IMR-90 (cell line): Measurements from ENCODE around the gene HMGA1. TPM values are rescaled to one million over a fixed set of nuclear protein-coding genes. Genes with fewer than 3 reads are reported as not detected.

ENCODE experiments used
- ATAC-seq: fragments of 200-7000 bp; cut with Tn5 transposase; 2 replicates; pipeline ENCODE4 v1.9.1; 2020; ENCODE audit warnings: low read depth, mild to moderate bottlenecking, moderate library complexity
- BruUV-seq: library from RNA; stranded (reverse); fragments of 400-500 nt; replicated peaks from 2 replicates; lab custom pipeline; 2021; lab: Mats Ljungman, UMichigan
- CTCF ChIA-PET: fragments of 300-600 bp; formaldehyde crosslinking; extraction: SDS; loops from one replicate; lab custom pipeline; 2021; ENCODE audit warnings: antibody characterized with exemption; lab: Yijun Ruan, JAX
- POLR2A ChIA-PET: fragments of 300-600 bp; sonication (Branson Sonifier 250); formaldehyde crosslinking; loops from one replicate; lab custom pipeline; 2022; ENCODE audit warnings: antibody characterized with exemption; ENCODE audit not compliant: unreplicated experiment; lab: Charles Lee
- DNase-seq: peaks from one replicate; pipeline ENCODE4 v3.0.0; 2013
- H2AFZ ChIP-seq: replicated peaks from 2 replicates; pipeline ENCODE3; 2013; ENCODE audit warnings: low read length, mild to moderate bottlenecking; ENCODE audit not compliant: poor library complexity
- H2AK5ac ChIP-seq: 2 replicates; pipeline ENCODE4 v1.6.1; 2013; ENCODE audit warnings: low read depth, low read length, inconsistent platforms
- H2AK9ac ChIP-seq: replicated peaks from 2 replicates; pipeline ENCODE3; 2013; ENCODE audit warnings: mild to moderate bottlenecking, low read depth, low read length, moderate library complexity; ENCODE audit not compliant: poor library complexity
- H2BK120ac ChIP-seq: 2 replicates; pipeline ENCODE4 v1.6.1; 2013; ENCODE audit warnings: low read depth, low read length, inconsistent platforms
- H2BK15ac ChIP-seq: 3 replicates; pipeline ENCODE4 v1.6.1; 2013; ENCODE audit warnings: low read depth, low read length, inconsistent platforms
- H2BK20ac ChIP-seq: 2 replicates; pipeline ENCODE4 v1.6.1; 2013; ENCODE audit warnings: low read depth, mild to moderate bottlenecking, inconsistent platforms, low read length, moderate library complexity
- H2BK5ac ChIP-seq: 2 replicates; pipeline ENCODE4 v1.6.1; 2013; ENCODE audit warnings: mild to moderate bottlenecking, low read depth, low read length, inconsistent platforms; ENCODE audit not compliant: poor library complexity, severe bottlenecking
- H3K14ac ChIP-seq: replicated peaks from 2 replicates; pipeline ENCODE4 v1.6.1; 2013; ENCODE audit warnings: low read depth, low read length, inconsistent platforms
- H3K18ac ChIP-seq: 2 replicates; pipeline ENCODE4 v1.6.1; 2013; ENCODE audit warnings: low read depth, low read length, control low read depth
- H3K23ac ChIP-seq: 2 replicates; pipeline ENCODE4 v1.6.1; 2013; ENCODE audit warnings: low read depth, low read length, inconsistent platforms
- H3K27ac ChIP-seq: 2 replicates; pipeline ENCODE4 v1.5.1; 2013; ENCODE audit warnings: mild to moderate bottlenecking, control low read depth, low read length; ENCODE audit not compliant: insufficient read depth
- H3K27me3 ChIP-seq: 2 replicates; pipeline ENCODE4 v1.6.1; 2013; ENCODE audit warnings: low read length; ENCODE audit not compliant: control insufficient read depth, insufficient read depth
- H3K36me3 ChIP-seq: 2 replicates; pipeline ENCODE4 v1.6.1; 2013; ENCODE audit warnings: low read length, mixed read lengths; ENCODE audit not compliant: control insufficient read depth, insufficient read depth
- H3K4ac ChIP-seq: 2 replicates; pipeline ENCODE4 v1.6.1; 2013; ENCODE audit warnings: low read depth, low read length, inconsistent platforms
- H3K4me1 ChIP-seq: 2 replicates; pipeline ENCODE4 v1.6.1; 2013; ENCODE audit warnings: low read length, mixed read lengths; ENCODE audit not compliant: control insufficient read depth, insufficient read depth
- H3K4me2 ChIP-seq: 2 replicates; pipeline ENCODE4 v1.6.1; 2013; ENCODE audit warnings: low read depth, mild to moderate bottlenecking, control low read depth, low read length, moderate library complexity
- H3K4me3 ChIP-seq: 2 replicates; pipeline ENCODE4 v1.5.1; 2013; ENCODE audit warnings: low read depth, mild to moderate bottlenecking, control low read depth, low read length, moderate library complexity; ENCODE audit not compliant: insufficient read depth
- H3K56ac ChIP-seq: 2 replicates; pipeline ENCODE4 v1.6.1; 2013; ENCODE audit warnings: low read length, inconsistent platforms; ENCODE audit not compliant: insufficient read depth; ENCODE audit errors: extremely low read depth
- H3K79me1 ChIP-seq, 2 experiments: 2 replicates each; pipeline ENCODE4 v1.6.1; 2013; ENCODE audit warnings: low read length in 2 of 2, inconsistent platforms in 1 of 2, low read depth in 1 of 2
- H3K9ac ChIP-seq: 2 replicates; pipeline ENCODE4 v1.6.1; 2013; ENCODE audit warnings: low read depth, low read length, control low read depth
- H3K9me1 ChIP-seq: 2 replicates; pipeline ENCODE4 v1.6.1; 2013; ENCODE audit warnings: low read length, inconsistent platforms; ENCODE audit not compliant: insufficient read depth
- H3K9me3 ChIP-seq: 2 replicates; pipeline ENCODE4 v1.6.1; 2013; ENCODE audit warnings: low read length; ENCODE audit not compliant: control insufficient read depth, insufficient read depth
- H4K20me1 ChIP-seq: 2 replicates; pipeline ENCODE4 v1.6.1; 2013; ENCODE audit warnings: low read length, inconsistent platforms; ENCODE audit not compliant: insufficient read depth
- H4K5ac ChIP-seq: 2 replicates; pipeline ENCODE4 v1.6.1; 2013; ENCODE audit warnings: mild to moderate bottlenecking, low read depth, low read length, control low read depth
- H4K8ac ChIP-seq, 2 experiments: 2 replicates each; pipeline ENCODE4 v1.6.1; 2013; ENCODE audit warnings: low read depth in 2 of 2, low read length in 2 of 2, control low read depth in 1 of 2, inconsistent platforms in 1 of 2
- H4K91ac ChIP-seq: 2 replicates; pipeline ENCODE4 v1.6.1; 2013; ENCODE audit warnings: low read depth, low read length, inconsistent platforms; ENCODE audit not compliant: insufficient read depth
- BHLHE40 ChIP-seq: fragments of 150-350 bp; IDR thresholded peaks from 2 replicates; pipeline ENCODE4 v1.6.1; 2016; ENCODE audit warnings: mild to moderate bottlenecking, low read depth, low read length
- CEBPB ChIP-seq: IDR thresholded peaks from 2 replicates; pipeline ENCODE4 v1.6.1; 2012; ENCODE audit warnings: low read depth, low read length, improper control_type of control experiment
- CHD1 ChIP-seq: IDR thresholded peaks from 2 replicates; pipeline ENCODE4 v1.6.1; 2012; ENCODE audit warnings: low read depth, low read length, improper control_type of control experiment
- CTCF ChIP-seq: conservative IDR thresholded peaks from 2 replicates; pipeline ENCODE4 v1.5.1; 2012; ENCODE audit warnings: mild to moderate bottlenecking, low read depth, low read length, improper control_type of control experiment
- ELK1 ChIP-seq: fragments of 150-350 bp; IDR thresholded peaks from 2 replicates; pipeline ENCODE4 v1.6.1; 2016; ENCODE audit warnings: low read depth, mild to moderate bottlenecking, low read length, moderate library complexity, borderline replicate concordance
- FOS ChIP-seq: fragments of 150-350 bp; IDR thresholded peaks from 2 replicates; pipeline ENCODE4 v1.6.1; 2016; ENCODE audit warnings: low read depth, low read length
- MAFK ChIP-seq: IDR thresholded peaks from 2 replicates; pipeline ENCODE4 v1.6.1; 2012; ENCODE audit warnings: low read depth, low read length, improper control_type of control experiment
- MAZ ChIP-seq: IDR thresholded peaks from 2 replicates; pipeline ENCODE4 v1.6.1; 2012; ENCODE audit warnings: low read depth, mild to moderate bottlenecking, low read length, improper control_type of control experiment, moderate library complexity, borderline replicate concordance
- MXI1 ChIP-seq: IDR thresholded peaks from 2 replicates; pipeline ENCODE4 v1.6.1; 2012; ENCODE audit warnings: low read depth, mild to moderate bottlenecking, low read length, moderate library complexity, borderline replicate concordance
- NFE2L2 ChIP-seq: fragments of 150-350 bp; IDR thresholded peaks from 2 replicates; pipeline ENCODE4 v1.6.1; 2016; ENCODE audit warnings: low read depth, mild to moderate bottlenecking, low read length
- POLR2A ChIP-seq: IDR thresholded peaks from 2 replicates; pipeline ENCODE4 v1.6.1; 2012; ENCODE audit warnings: mild to moderate bottlenecking, low read depth, low read length
- RAD21 ChIP-seq: IDR thresholded peaks from 2 replicates; pipeline ENCODE4 v1.6.1; 2012; ENCODE audit warnings: low read length, improper control_type of control experiment
- RCOR1 ChIP-seq: IDR thresholded peaks from 2 replicates; pipeline ENCODE4 v1.6.1; 2012; ENCODE audit warnings: mild to moderate bottlenecking, low read length, improper control_type of control experiment; ENCODE audit not compliant: insufficient replicate concordance
- RFX5 ChIP-seq: IDR thresholded peaks from 2 replicates; pipeline ENCODE4 v1.8.0; 2012; ENCODE audit warnings: low read depth, mild to moderate bottlenecking, low read length, moderate library complexity
- SMC3 ChIP-seq: fragments of 150-350 bp; IDR thresholded peaks from 2 replicates; pipeline ENCODE4 v1.6.1; 2016; ENCODE audit warnings: low read depth, mild to moderate bottlenecking, antibody characterized with exemption, low read length, moderate library complexity
- USF2 ChIP-seq: fragments of 150-350 bp; IDR thresholded peaks from 2 replicates; pipeline ENCODE4 v1.6.1; 2017; ENCODE audit warnings: mild to moderate bottlenecking, antibody characterized with exemption, low read length, low read depth
- WGBS, 2 experiments: methylation state at CpG; one replicate each; pipeline versions ENCODE4 v1.1.5 to v1.1.7; 2013; ENCODE audit warnings: missing lambda C conversion rate in 2 of 2; ENCODE audit not compliant: insufficient read length in 1 of 2; ENCODE audit errors: extremely low coverage in 2 of 2; 5-methylcytosine and 5-hydroxymethylcytosine counted together
- dilution Hi-C: fragments of 300-500 bp; cut with HindIII; formaldehyde crosslinking; loops from one replicate; pipeline ENCODE4 v1.14.3; 2018; ENCODE audit warnings: low sequenced_read_pairs; ENCODE audit not compliant: unreplicated experiment
- in situ Hi-C: fragments of 300-500 bp; cut with MboI; formaldehyde crosslinking; loops from 3 replicates; pipeline ENCODE4 v1.14.3; 2019; ENCODE audit warnings: low sequenced_read_pairs, inconsistent platforms, mixed read lengths
- intact Hi-C: fragments of 100-400 bp; cut with micrococcal nuclease; formaldehyde crosslinking; loops from 2 replicates; pipeline ENCODE4 v1.10.0; 2022
- polyA plus RNA-seq, 3 experiments: library from polyadenylated mRNA; depleted of rRNA; stranded (reverse); fragments of >200 nt; gene quantifications; 2 replicates each; pipeline ENCODE4 v1.2.3, GENCODE V29; 2012; ENCODE audit warnings: low replicate concordance in 1 of 3
- total RNA-seq: library from RNA; depleted of rRNA; stranded (reverse); fragments of >200 nt; gene quantifications from 2 replicates; pipeline ENCODE4 v1.2.3, GENCODE V29; 2012

Gene HMGA1
- total and polyA plus RNA-seq, 2 of the 4 experiments (the other 2 are of a cell fraction): 101 to 589 TPM

GRCh38 chr6:34189806-34190503, 46.7 kb upstream of the HMGA1 start:
- no peaks in the 10 kb centered on the region for H4K20me1 ChIP-seq
- no peak overlapping the region for H3K18ac ChIP-seq
- H2BK120ac ChIP-seq: no peak overlapping the region
- no peak overlapping the region for H3K4me2 ChIP-seq
- no peak overlapping the region for H2BK20ac ChIP-seq
- H3K9ac ChIP-seq: no peak overlapping the region
- no peak for ATAC-seq
- no peak overlapping the region for H3K27ac ChIP-seq
- TF ChIP-seq MXI1: no peak
- TF ChIP-seq CHD1: no peak
- TF ChIP-seq NFE2L2: no peak
- no peak for TF ChIP-seq CEBPB
- TF ChIP-seq POLR2A: no peak
- TF ChIP-seq RCOR1: no peak
- no peak for TF ChIP-seq BHLHE40
- no peak for TF ChIP-seq CTCF
- no peak for TF ChIP-seq SMC3
- TF ChIP-seq MAZ: no peak
- TF ChIP-seq RFX5: no peak
- no peak for TF ChIP-seq RAD21
- no peak for TF ChIP-seq FOS
- TF ChIP-seq MAFK: no peak
- TF ChIP-seq ELK1: no peak
- no peak for TF ChIP-seq USF2
- H3K79me1 ChIP-seq: no peaks in the 10 kb centered on the region
- no peak overlapping the region for H3K4ac ChIP-seq
- no peak overlapping the region for H2BK15ac ChIP-seq
- H2AK9ac ChIP-seq: no peak overlapping the region
- POLR2A ChIA-PET: no interaction called here
- DNase-seq: no peak
- peaks cover 2% of the 10 kb centered on the region; the same call in 1 of the 2 replicates for H3K27me3 ChIP-seq
- H2AFZ ChIP-seq: no peak overlapping the region
- H3K14ac ChIP-seq: no peak overlapping the region
- H3K9me3 ChIP-seq: no peaks in the 10 kb centered on the region
- dilution Hi-C loops (no loop called here), intact Hi-C loops (no loop called here), in situ Hi-C loops (loop anchor here (10.0 kb wide), 1 partner anchor 415 kb away; no protein-coding TSS in a partner anchor)
- no peaks in the 10 kb centered on the region for H3K4me1 ChIP-seq
- no peak overlapping the region for H4K5ac ChIP-seq
- CTCF ChIA-PET: no interaction called here
- no peak overlapping the region for H4K91ac ChIP-seq
- H4K8ac ChIP-seq: no peak overlapping the region
- no peak overlapping the region for H2AK5ac ChIP-seq
- H3K23ac ChIP-seq: no peak overlapping the region
- no peak overlapping the region for H3K4me3 ChIP-seq
- H3K36me3 ChIP-seq: no peaks in the 10 kb centered on the region
- no peak overlapping the region for H3K56ac ChIP-seq
- WGBS, 2 experiments: 73% methylated on average over 7 of the region's 12 CpGs; no CpG with 5 or more reads in 1 of the 2 experiments
- no peaks in the 10 kb centered on the region for H3K9me1 ChIP-seq
- no TSS peak for BruUV-seq
- H2BK5ac ChIP-seq: no peak overlapping the region
